HG02623 (cell line): ENCODE results near the gene ARMC6.
"Not testable (repeated sequence)": the region's sequence is repeated elsewhere in the genome, so short reads cannot be mapped to it uniquely, and the experiment has no call there.

Experiments used
- ATAC-seq: cut with Tn5 transposase; IDR thresholded peaks from one replicate; pipeline ENCODE4 v1.9.1; 2021; ENCODE audit warnings: moderate library complexity; ENCODE audit not compliant: unreplicated experiment

ARMC6 gene

DNA sequence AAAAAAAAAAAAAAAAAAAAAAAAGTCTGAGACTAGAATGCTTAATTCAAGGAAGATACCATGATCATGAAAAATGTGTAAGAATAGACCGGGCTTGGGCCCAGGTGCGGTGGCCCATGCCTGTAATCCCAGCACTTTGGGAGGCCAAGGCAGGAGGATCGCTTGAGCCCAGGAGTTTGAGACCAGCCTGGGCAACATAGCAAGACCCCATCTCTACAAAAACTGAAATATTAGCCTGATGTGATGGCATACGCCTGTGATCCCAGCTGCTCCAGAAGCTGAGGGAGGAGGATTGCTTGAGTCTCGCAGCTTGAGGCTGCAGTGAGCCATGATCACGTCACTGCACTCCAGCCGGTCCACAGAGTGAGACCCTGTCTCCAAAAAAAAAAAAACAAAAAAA is 73.5 kb downstream of the ARMC6 start:
- ATAC-seq, result not testable (repeated sequence)

DNA sequence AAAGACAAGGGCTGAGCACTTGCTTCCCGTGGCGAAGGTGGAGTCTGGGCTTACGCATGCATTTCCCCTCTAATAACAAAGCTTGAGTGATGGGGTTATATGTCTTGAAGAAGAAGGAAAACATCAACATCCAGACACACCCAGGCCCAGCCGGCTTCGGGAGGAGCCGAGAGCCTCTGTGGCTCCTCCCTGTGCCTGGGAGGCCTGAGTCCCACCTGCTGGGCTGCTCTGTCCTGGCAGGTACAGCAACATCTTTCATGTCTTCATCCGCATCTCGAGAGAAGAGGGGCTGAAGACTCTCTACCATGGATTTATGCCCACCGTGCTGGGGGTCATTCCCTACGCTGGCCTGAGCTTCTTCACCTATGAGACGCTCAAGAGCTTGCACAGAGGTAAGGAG is 74.3 kb downstream of the ARMC6 start:
- no peak for ATAC-seq
